ENCODE results near the gene CCND3.

Gene CCND3

DNA sequence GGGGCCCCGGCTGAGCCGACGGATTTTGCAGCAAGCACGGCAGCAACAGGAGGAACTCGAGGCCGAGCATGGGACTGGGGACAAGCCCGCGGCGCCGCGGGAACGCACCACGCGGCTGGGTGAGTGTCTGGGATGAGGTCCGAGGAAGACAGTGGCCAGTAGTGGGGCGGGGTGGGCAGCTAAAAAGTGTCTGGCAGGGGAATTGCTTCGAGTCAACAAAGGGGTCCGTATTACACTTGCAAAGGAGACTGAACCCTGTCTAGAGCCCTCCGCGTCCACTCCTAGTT lies 20.0 kb downstream of the CCND3 start:
- TF ChIP-seq CTCF (IDR thresholded peaks at IDR 0.05; ENCODE audit: insufficient read depth, low read length) (no peak), SPI1 (IDR thresholded peaks at IDR 0.05; ENCODE audit: borderline replicate concordance, low read depth) (no peak), POLR2AphosphoS5 (IDR thresholded peaks at IDR 0.05; ENCODE audit: low read depth) (no peak; the same call in 1 of the 2 replicates), GABPA (IDR thresholded peaks at IDR 0.05; ENCODE audit: low read depth) (no peak)
- TF ChIP-seq, protein P1, sequence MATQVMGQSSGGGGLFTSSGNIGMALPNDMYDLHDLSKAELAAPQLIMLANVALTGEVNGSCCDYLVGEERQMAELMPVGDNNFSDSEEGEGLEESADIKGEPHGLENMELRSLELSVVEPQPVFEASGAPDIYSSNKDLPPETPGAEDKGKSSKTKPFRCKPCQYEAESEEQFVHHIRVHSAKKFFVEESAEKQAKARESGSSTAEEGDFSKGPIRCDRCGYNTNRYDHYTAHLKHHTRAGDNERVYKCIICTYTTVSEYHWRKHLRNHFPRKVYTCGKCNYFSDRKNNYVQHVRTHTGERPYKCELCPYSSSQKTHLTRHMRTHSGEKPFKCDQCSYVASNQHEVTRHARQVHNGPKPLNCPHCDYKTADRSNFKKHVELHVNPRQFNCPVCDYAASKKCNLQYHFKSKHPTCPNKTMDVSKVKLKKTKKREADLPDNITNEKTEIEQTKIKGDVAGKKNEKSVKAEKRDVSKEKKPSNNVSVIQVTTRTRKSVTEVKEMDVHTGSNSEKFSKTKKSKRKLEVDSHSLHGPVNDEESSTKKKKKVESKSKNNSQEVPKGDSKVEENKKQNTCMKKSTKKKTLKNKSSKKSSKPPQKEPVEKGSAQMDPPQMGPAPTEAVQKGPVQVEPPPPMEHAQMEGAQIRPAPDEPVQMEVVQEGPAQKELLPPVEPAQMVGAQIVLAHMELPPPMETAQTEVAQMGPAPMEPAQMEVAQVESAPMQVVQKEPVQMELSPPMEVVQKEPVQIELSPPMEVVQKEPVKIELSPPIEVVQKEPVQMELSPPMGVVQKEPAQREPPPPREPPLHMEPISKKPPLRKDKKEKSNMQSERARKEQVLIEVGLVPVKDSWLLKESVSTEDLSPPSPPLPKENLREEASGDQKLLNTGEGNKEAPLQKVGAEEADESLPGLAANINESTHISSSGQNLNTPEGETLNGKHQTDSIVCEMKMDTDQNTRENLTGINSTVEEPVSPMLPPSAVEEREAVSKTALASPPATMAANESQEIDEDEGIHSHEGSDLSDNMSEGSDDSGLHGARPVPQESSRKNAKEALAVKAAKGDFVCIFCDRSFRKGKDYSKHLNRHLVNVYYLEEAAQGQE (IDR thresholded peaks at IDR 0.05; ENCODE audit: insufficient replicate concordance, low read depth), result no peak
- peak overlapping the region; percentile 93 for H3K27ac ChIP-seq (replicated peaks)
- H3K27me3 ChIP-seq (ENCODE audit: insufficient read depth, poor library complexity, severe bottlenecking), result no peaks in the 10 kb centered on the region
- DNase-seq (ENCODE audit: low read depth in 1 of 2, low spot score in 1 of 2), result no peak
- H3K4me3 ChIP-seq (replicated peaks; ENCODE audit: insufficient read depth, low read length), result peak overlapping the region; percentile 91

DNA sequence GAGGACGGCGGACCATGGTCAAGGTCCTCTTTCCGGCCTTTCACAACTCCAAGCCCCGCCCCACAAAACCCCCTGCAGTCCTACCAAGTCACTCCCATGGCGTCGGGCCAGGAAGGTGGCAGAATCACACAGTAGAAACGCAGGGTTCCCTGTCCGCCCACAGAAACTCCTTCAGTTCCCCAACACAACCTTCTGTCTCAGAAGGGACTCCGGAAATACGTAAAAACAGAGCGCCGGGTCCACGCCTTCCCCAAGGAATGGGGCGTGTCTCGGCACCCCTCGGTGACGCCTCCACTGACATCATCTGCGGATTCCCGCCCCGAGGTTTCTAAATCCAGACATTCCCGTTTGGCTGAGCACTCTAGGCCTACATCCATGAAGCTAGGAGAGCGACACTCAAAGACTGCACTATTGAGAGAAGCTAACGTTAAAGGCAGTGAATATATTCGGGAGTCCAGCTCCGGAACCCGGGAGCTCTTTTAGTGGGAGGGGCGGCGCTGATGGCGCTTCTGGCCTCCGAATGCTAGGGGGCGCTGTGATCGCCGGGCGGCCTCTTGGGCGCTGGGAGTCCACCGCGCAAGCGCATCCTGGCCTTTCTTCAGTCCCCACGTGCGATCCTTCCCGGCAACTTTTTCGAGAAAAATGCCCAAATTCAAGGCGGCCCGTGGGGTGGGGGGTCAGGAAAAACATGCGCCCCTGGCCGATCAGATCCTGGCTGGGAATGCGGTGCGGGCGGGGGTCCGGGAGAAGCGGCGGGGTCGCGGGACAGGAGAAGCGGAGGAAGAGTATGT lies 20.5 kb downstream of the CCND3 start, which contains the start of the genes BYSL and MED20:
BYSL (plus strand) TSS at position 579 of the 791 bp plus-strand sequence; CDS start at position 643, 64 bp downstream.
MED20 (minus strand) TSS at position 219 of the 791 bp plus-strand sequence; CDS start at position 98, 121 bp downstream.
- peak within 1 kb of the TSS; percentile 93 for H3K27ac ChIP-seq (replicated peaks)
- peak within 1 kb of the TSS; percentile 91 for H3K4me3 ChIP-seq (replicated peaks; ENCODE audit: insufficient read depth, low read length)
- H3K27me3 ChIP-seq (ENCODE audit: insufficient read depth, poor library complexity, severe bottlenecking), result no peaks in the 10 kb centered on the region
- DNase-seq (ENCODE audit: low read depth in 1 of 2, low spot score in 1 of 2), result peak; percentile 95 to 99
- TF ChIP-seq GABPA (IDR thresholded peaks at IDR 0.05; ENCODE audit: low read depth) (peak; percentile 84), CTCF (IDR thresholded peaks at IDR 0.05; ENCODE audit: insufficient read depth, low read length) (peak; percentile 95), SPI1 (IDR thresholded peaks at IDR 0.05; ENCODE audit: borderline replicate concordance, low read depth) (peak; percentile 46; the same call in 1 of the 2 replicates), POLR2AphosphoS5 (IDR thresholded peaks at IDR 0.05; ENCODE audit: low read depth) (peak; percentile 70)
- TF ChIP-seq, protein P1 (IDR thresholded peaks at IDR 0.05; ENCODE audit: insufficient replicate concordance, low read depth), result no peak

DNA sequence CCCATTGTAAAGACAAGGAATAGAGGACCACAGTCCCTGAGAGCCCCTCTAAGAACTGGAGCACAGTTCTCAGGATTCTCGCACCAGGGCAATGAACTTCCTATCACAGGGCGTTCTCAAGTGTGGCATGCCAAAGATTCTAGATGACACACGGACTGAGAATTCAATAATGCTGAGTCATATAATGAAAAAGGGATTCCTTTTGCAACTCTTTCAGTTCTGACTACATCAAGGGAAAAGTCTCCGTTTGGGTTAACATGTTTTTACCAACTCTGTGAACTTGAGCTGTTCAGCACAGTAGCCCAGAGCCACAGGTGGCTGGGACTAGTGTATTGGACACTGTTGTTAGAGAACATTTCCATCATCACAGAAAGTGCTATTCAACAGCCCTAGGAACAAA lies 24.1 kb downstream of the CCND3 start:
- H3K27ac ChIP-seq (replicated peaks), result no peak overlapping the region
- H3K4me3 ChIP-seq (replicated peaks; ENCODE audit: insufficient read depth, low read length), result no peak overlapping the region
- TF ChIP-seq GABPA (IDR thresholded peaks at IDR 0.05; ENCODE audit: low read depth), result no peak
- TF ChIP-seq, protein P1 (IDR thresholded peaks at IDR 0.05; ENCODE audit: insufficient replicate concordance, low read depth), result no peak
- no peak for TF ChIP-seq POLR2AphosphoS5 (IDR thresholded peaks at IDR 0.05; ENCODE audit: low read depth)
- no peak for TF ChIP-seq SPI1 (IDR thresholded peaks at IDR 0.05; ENCODE audit: borderline replicate concordance, low read depth)
- TF ChIP-seq CTCF (IDR thresholded peaks at IDR 0.05; ENCODE audit: insufficient read depth, low read length), result no peak
- no peak for DNase-seq (ENCODE audit: low read depth in 1 of 2, low spot score in 1 of 2)
- H3K27me3 ChIP-seq (ENCODE audit: insufficient read depth, poor library complexity, severe bottlenecking), result no peaks in the 10 kb centered on the region

Data from HL-60 (cell line).